HL-60 (cell line): Measurements from ENCODE around the gene TET2.

Source experiments
- CTCF ChIP-seq: IDR thresholded peaks from one replicate; pipeline ENCODE4 v1.5.1; 2011; ENCODE audit warnings: low read length, control low read depth, inconsistent platforms; ENCODE audit not compliant: insufficient read depth
- GABPA ChIP-seq: IDR thresholded peaks from 2 replicates; pipeline ENCODE4 v1.6.1; 2012; ENCODE audit warnings: low read depth
- POLR2AphosphoS5 ChIP-seq: IDR thresholded peaks from 2 replicates; pipeline ENCODE4 v1.6.1; 2012; ENCODE audit warnings: low read depth
- TF ChIP-seq, protein P1 (sequence below): IDR thresholded peaks from 2 replicates; pipeline ENCODE4 v1.6.1; 2012; ENCODE audit warnings: low read depth; ENCODE audit not compliant: insufficient replicate concordance

- TF ChIP-seq CTCF (no peak), GABPA (no peak), POLR2AphosphoS5 (no peak)
- TF ChIP-seq, protein P1, sequence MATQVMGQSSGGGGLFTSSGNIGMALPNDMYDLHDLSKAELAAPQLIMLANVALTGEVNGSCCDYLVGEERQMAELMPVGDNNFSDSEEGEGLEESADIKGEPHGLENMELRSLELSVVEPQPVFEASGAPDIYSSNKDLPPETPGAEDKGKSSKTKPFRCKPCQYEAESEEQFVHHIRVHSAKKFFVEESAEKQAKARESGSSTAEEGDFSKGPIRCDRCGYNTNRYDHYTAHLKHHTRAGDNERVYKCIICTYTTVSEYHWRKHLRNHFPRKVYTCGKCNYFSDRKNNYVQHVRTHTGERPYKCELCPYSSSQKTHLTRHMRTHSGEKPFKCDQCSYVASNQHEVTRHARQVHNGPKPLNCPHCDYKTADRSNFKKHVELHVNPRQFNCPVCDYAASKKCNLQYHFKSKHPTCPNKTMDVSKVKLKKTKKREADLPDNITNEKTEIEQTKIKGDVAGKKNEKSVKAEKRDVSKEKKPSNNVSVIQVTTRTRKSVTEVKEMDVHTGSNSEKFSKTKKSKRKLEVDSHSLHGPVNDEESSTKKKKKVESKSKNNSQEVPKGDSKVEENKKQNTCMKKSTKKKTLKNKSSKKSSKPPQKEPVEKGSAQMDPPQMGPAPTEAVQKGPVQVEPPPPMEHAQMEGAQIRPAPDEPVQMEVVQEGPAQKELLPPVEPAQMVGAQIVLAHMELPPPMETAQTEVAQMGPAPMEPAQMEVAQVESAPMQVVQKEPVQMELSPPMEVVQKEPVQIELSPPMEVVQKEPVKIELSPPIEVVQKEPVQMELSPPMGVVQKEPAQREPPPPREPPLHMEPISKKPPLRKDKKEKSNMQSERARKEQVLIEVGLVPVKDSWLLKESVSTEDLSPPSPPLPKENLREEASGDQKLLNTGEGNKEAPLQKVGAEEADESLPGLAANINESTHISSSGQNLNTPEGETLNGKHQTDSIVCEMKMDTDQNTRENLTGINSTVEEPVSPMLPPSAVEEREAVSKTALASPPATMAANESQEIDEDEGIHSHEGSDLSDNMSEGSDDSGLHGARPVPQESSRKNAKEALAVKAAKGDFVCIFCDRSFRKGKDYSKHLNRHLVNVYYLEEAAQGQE, result no peak
Measured at GRCh38 chr4:105306820-105307219, 160.1 kb downstream of the TET2 start.
